Calu3 (cell line): ENCODE measurements around the gene LYPD6B. TPM values are rescaled to one million over a fixed set of nuclear protein-coding genes. Genes with fewer than 3 reads are reported as not detected.

Experiments used
- BruUV-seq: library from RNA; stranded (reverse); fragments of 400-500 nt; replicated peaks from 2 replicates; lab custom pipeline; 2021; lab: Mats Ljungman, UMichigan
- CTCF ChIA-PET: fragments of 300-600 bp; sonication (Branson Sonifier 250); formaldehyde crosslinking; loops from one replicate; lab custom pipeline; 2022; ENCODE audit warnings: antibody characterized with exemption; lab: Charles Lee
- DNase-seq: peaks from one replicate; pipeline ENCODE4 v3.0.0; 2022
- H3K27ac Mint-ChIP-seq: one replicate; pipeline ENCODE4 v1.8.0; 2022; ENCODE audit warnings: mixed read lengths; ENCODE audit not compliant: unreplicated experiment
- H3K27me3 Mint-ChIP-seq: one replicate; pipeline ENCODE4 v1.8.0; 2022; ENCODE audit warnings: mixed read lengths; ENCODE audit not compliant: unreplicated experiment
- H3K36me3 Mint-ChIP-seq: one replicate; pipeline ENCODE4 v1.8.0; 2022; ENCODE audit warnings: mild to moderate bottlenecking, moderate library complexity, mixed read lengths; ENCODE audit not compliant: insufficient read depth, unreplicated experiment
- H3K4me1 Mint-ChIP-seq: one replicate; pipeline ENCODE4 v1.8.0; 2022; ENCODE audit warnings: mild to moderate bottlenecking, low read depth, mixed read lengths; ENCODE audit not compliant: unreplicated experiment
- H3K4me3 Mint-ChIP-seq: one replicate; pipeline ENCODE4 v1.8.0; 2022; ENCODE audit warnings: mild to moderate bottlenecking, low read depth, moderate library complexity, mixed read lengths; ENCODE audit not compliant: unreplicated experiment
- H3K9me3 Mint-ChIP-seq: one replicate; pipeline ENCODE4 v1.8.0; 2022; ENCODE audit warnings: low read depth, mixed read lengths; ENCODE audit not compliant: unreplicated experiment
- CTCF ChIP-seq: fragments of 200-600 bp; IDR thresholded peaks from one replicate; pipeline ENCODE4 v1.8.0; 2022; ENCODE audit warnings: antibody characterized with exemption; ENCODE audit not compliant: unreplicated experiment
- intact Hi-C: fragments of 100-400 bp; cut with micrococcal nuclease; formaldehyde crosslinking; loops from one replicate; pipeline ENCODE4 v1.10.0; 2022; ENCODE audit not compliant: unreplicated experiment
- total RNA-seq: library from RNA; stranded (reverse); gene quantifications from 2 replicates; pipeline ENCODE4 v1.2.3, GENCODE V29; 2022

LYPD6B gene
- total RNA-seq, 1 experiment from 2014 or later, result 0.87 TPM

- H3K27me3 Mint-ChIP-seq, result no peaks in the 10 kb centered on the region
- no peaks in the 10 kb centered on the region for H3K9me3 Mint-ChIP-seq
- no peak overlapping the region for H3K4me3 Mint-ChIP-seq
- CTCF ChIA-PET, result no interaction called here
- H3K27ac Mint-ChIP-seq, result no peak overlapping the region
- H3K36me3 Mint-ChIP-seq, result no peaks in the 10 kb centered on the region
- H3K4me1 Mint-ChIP-seq, result peaks cover 23% of the 10 kb centered on the region
- no peak for DNase-seq
- no TSS peak for BruUV-seq
- intact Hi-C loops, result no loop called here
- no peak for TF ChIP-seq CTCF
Observed at GRCh38 chr2:149164296-149164695, 125.8 kb downstream of the LYPD6B start.

- TF ChIP-seq CTCF, result no peak
- no peak for DNase-seq
- peaks cover 28% of the 10 kb centered on the region for H3K4me1 Mint-ChIP-seq
- no peak overlapping the region for H3K27ac Mint-ChIP-seq
- intact Hi-C loops, result loop anchor here (5.0 kb wide), 1 partner anchor 63 kb away; no protein-coding TSS in a partner anchor
- BruUV-seq, result no TSS peak
- H3K27me3 Mint-ChIP-seq, result no peaks in the 10 kb centered on the region
- no peak overlapping the region for H3K4me3 Mint-ChIP-seq
- no peaks in the 10 kb centered on the region for H3K9me3 Mint-ChIP-seq
- CTCF ChIA-PET, result no interaction called here
- peaks cover 4% of the 10 kb centered on the region for H3K36me3 Mint-ChIP-seq
Observed at GRCh38 chr2:149164827-149165226, 126.3 kb downstream of the LYPD6B start.

- BruUV-seq, result no TSS peak
- intact Hi-C loops, result loop anchor here (5.0 kb wide), 1 partner anchor 65 kb away; no protein-coding TSS in a partner anchor
- H3K27me3 Mint-ChIP-seq, result no peaks in the 10 kb centered on the region
- H3K27ac Mint-ChIP-seq, result no peak overlapping the region
- CTCF ChIA-PET, result interaction anchor here (0.7 kb wide), 1 partner anchor 36 kb away, joined by 4 read pairs; no protein-coding TSS in a partner anchor
- peaks cover 4% of the 10 kb centered on the region for H3K36me3 Mint-ChIP-seq
- no peak for DNase-seq
- peaks cover 40% of the 10 kb centered on the region for H3K4me1 Mint-ChIP-seq
- peaks cover 2% of the 10 kb centered on the region for H3K9me3 Mint-ChIP-seq
- H3K4me3 Mint-ChIP-seq, result no peak overlapping the region
- TF ChIP-seq CTCF, result no peak
Observed at GRCh38 chr2:149167001-149167780, 128.7 kb downstream of the LYPD6B start.

- H3K4me1 Mint-ChIP-seq, result peaks cover 40% of the 10 kb centered on the region
- H3K27ac Mint-ChIP-seq, result no peak overlapping the region
- no peaks in the 10 kb centered on the region for H3K27me3 Mint-ChIP-seq
- CTCF ChIA-PET, result no interaction called here
- BruUV-seq, result no TSS peak
- no peak overlapping the region for H3K4me3 Mint-ChIP-seq
- peaks cover 4% of the 10 kb centered on the region for H3K36me3 Mint-ChIP-seq
- DNase-seq, result no peak
- TF ChIP-seq CTCF, result no peak
- intact Hi-C loops, result loop anchor here (5.0 kb wide), 1 partner anchor 66 kb away; no protein-coding TSS in a partner anchor
- H3K9me3 Mint-ChIP-seq, result peaks cover 2% of the 10 kb centered on the region
Observed at GRCh38 chr2:149167941-149168340, 129.4 kb downstream of the LYPD6B start.
